GM18526 (cell line): ENCODE measurements around the gene PLCB4.

Experiments used
- POLR2A ChIP-seq: IDR thresholded peaks from 3 replicates; pipeline ENCODE4 v1.6.1; 2011; ENCODE audit not compliant: insufficient read length; ENCODE audit errors: extremely low read depth

Gene PLCB4

DNA sequence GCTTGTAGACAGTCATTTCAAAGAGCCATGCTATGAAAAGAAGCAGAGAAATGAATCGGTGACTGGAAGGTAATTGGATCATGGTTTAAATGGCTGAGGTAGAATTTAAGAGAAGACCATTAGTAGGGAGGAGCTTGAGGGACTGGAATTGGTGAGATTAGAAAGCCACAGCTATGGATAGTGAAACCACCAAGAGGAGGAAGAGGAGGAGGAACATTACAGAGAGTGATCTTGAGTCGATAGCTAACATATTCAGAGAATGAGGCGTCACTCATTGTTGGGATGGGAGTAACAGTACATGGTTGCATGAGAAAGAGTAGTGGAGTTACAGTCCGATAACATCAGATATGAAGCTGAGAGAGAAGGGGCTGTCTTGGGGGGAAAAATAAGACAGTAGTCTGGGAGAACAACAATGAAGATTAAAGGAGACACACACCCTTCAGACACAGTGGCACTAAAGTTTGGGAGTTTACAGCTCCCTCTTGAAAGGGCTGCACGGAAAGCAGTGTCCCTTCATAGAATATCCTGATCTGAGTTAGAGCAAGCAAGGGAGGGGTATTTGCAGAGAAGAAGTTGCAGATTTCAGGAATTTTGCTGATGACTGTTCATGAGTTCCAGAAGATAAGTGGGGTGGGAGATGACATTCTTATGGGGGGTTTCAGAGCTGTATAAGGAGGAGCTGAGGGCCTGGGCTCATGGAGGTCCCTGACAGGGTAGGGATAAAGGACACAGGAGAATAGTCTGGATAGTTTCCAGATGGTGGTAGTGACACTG, 430.4 kb downstream of the PLCB4 start:
- no peak for TF ChIP-seq POLR2A

DNA sequence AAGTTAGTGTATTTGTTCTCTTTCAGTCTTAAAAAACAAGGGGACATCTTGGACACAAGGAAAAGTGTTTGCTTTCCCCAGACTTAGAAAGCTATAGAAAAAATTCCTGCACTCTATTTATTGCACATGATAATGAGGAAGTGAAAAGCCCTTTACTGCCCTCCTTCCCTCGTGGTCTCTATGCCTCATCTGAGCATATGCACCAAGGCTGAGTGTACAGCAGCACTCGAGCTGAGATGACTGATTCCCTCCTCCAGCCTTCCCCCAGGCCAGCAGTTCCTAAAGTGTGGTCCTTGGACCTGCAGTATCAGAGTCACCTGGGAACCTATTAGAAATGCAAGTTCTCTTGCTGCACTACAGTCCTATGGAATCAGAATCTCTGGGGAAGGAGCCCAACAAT, 431.2 kb downstream of the PLCB4 start:
- TF ChIP-seq POLR2A = no peak

DNA sequence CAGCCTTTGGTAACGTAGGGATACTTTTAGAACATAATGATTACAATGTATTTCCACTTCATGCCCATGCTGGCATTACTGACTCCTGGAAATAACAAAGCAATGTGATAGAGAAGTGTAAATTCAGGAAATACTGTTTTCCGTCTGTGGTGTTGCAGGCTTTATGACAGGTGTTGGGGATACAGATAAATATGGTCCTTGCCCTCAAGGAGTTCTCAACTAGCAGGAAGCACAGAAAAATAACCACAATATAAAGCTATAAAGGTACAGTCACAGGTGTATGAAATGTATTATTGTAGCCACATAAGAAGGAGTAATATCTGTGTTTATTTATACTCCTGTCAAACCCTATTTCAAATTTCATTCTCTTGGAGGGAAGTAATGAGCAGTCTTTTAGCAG, 432.6 kb downstream of the PLCB4 start:
- TF ChIP-seq POLR2A = no peak

DNA sequence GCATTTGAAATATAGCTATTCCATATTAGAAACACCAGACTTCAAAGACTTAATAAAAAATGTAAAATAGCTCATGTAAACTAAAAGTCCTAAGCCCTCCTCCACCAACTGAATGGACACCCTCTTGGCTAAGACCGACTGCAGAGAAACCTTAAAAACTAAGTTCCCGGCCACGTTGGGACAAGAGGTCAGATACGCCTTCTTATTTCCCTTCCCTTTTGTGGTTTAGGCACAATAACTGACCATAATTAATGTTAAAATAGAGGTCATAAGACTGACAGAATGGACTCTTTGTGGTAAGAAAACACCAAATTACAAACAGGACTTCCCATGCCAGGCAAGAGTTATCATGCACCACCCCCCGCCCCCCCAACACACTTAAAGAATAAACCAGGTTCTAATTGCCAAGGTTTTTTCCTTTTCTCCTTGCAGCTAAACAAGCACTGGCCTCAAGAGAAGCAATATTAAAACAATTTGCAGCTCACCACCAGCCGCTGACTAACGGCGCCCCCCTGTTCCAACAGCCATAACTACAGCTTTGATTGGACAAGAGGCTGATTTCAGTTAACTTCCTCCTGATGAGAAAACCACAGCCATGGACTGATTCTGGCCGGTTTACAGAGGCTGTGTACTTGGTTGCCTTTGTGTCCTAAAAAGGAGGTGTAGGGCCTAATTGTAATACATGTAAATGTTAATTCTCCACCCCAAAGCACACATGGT, 434.8 kb downstream of the PLCB4 start:
- no peak for TF ChIP-seq POLR2A

DNA sequence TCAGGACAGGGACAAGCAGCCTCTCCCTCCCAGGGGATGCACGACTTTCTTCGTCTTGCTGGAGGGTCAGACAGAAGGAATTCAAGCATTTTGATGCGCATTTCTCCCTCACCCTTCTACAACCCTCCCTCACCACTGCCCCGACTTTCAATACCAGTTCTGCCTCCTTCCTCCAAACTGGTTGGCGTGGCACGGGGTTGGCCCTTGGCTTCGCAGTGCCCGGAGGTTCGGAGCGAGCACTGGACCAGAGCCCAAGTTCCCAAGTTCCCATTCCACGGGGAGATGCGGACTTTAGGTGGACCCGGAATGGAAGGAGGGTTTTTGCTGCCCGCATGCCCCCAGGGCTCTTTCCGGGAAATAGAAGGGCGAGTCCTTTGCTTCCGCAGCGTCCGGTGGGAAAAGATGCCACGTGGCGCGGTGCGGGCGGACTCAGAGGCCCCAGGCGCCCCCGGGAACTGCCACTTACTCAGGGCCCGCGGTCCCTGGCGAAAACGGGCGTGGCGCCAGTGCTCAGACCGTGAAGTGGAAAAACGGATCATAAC, 437.5 kb downstream of the PLCB4 start:
- no peak for TF ChIP-seq POLR2A

DNA sequence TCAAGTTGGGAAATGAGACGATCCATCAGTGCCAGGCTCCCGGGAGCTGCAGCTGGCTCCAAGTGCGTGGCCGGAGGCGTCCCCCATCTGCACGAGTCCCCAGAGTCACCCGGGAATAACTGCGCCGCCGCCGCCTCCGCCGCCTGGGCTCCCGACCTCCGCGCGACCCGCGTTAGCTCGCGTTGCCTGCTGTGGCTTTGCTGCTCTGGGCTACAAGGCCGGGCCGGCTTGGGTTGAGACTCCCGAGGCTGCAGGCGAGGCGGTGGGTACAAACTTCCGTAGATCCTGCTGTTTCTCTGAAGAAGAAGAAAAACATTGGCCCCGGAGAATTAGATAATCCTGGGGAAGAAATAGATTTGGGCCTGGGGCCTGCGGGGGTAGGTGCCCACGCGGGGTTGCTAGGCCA, 438.1 kb downstream of the PLCB4 start:
- TF ChIP-seq POLR2A = no peak

DNA sequence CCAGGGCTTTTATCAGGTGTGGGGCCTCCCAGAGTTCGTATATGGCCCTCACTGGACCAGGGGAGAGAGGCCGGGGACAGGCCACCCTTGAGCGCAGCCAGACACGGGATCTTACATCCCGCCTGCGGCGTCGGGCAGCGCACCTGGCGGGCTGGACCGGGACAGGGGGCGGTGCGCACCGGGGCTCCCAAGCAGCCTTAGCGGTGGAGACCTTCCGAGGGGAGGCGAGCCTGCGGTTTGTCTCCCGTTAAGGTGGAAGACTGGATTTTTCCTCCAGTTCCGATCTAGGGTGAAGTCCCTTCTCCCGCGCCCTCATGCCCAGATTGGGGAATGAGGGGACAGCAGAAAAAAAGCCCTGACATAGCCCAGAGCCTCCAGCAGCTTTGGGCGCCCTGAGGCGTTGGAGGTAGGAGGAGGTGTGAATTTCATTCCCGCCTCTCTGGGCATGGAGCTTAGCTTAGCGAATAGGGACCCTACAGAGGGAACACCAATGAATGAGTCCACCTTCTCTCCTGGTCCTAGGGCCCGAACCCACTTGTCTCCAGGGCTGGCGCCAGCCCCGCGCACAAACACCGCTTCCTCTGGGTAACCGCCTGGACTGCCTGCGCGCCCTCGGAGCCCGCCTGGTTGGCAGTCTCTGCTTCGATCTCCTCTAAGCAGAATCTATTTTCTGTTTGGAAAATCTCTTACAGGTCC, 438.8 kb downstream of the PLCB4 start:
- TF ChIP-seq POLR2A = no peak

DNA sequence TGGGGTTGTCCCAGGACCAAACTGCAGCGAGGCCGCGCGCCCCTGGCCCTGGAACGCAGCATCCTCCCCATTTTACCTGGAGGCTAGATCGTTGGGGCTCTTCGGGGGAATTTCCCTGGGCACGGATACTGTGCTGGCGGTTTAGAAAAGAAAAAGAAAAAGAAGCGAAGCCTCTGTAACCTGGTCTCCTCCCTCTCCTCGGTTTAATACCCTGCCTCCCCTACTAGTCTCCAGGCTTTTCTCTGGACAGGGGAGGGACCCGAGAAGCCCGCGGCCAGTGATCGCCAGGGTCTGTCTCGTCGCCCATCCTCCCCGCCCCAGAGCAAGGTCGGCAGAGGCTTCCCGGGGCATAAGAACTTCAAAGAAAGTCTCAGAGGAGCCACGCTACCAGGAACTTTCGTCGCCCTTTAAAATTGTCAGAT, 439.4 kb downstream of the PLCB4 start:
- no peak for TF ChIP-seq POLR2A

DNA sequence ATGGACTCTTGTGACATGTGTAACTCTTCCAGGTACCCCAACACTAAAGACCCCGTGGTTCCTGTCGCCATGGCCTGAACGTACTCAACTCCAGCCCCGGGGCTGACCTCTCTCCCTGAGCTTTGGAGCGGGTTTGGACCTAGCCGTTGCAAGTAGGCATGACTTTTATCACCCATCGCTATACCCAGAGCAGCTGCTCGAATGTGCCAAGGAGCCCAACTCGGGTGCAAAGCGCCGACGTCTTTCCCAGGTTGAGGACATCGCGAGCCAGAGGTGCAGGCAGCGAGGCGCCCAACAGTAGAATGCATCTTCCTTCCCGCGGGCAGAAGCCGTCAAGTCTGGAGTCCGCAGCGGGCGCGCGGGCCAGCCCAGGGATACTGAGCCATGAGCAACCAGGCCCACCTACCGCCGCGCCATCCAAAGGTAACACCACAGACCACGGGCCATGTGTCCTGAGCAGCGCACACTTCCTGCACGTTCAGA, 439.9 kb downstream of the PLCB4 start:
- no peak for TF ChIP-seq POLR2A

DNA sequence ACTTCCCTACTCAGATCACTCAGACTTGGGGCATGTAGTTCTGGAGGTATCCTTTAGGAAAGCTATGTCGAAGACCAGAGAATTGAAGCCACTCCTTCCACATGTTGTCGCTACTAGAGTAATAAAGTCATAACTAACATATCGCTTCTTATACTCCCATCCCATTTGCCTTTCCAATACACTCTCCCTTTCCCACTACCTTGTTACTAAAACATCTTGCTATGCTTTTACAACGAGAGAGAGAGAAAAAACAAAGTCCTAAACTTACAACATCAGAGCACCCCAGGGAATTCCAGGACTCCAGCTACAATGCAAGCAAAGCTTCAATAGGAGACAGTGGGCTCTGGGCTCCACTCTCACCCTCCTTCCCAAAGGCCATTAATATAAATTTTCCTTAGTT, 440.4 kb downstream of the PLCB4 start:
- no peak for TF ChIP-seq POLR2A

DNA sequence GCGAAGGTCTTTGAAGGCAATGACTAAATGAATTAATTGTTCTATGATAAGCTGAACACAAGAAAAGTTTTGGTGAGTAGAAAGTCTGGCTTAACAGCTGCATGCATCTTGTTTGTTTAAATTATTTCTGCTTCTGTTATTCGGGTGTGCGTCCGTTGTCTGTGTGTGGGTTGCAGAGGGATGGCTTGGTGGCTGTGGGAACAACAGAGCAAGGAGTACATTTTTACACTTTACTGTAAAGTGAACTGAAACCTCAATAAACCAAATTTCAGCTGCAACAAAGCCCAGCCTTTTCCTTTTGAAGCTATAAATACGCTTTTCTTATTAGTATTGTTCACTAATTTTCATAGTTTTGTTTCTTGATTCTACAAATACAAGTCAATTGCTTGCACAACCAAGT, 442.0 kb downstream of the PLCB4 start:
- TF ChIP-seq POLR2A = no peak

DNA sequence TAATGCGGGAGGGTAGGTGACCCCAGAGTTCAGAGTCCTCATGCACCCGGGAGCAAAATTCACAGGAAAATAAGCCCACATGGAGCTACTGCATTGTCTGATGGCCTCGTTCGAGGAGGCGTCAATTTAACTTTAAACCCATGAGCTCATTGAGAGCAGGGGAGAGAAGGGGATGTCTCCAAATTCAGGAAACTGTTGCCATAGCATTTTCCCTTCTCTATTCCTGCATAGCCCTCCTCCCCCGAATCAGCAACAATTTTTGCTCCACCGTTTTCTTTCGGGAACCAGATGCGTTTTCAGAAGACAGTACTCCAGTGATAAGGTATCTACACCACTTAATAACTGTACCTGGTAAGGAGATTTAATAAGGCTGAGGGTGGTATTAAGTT, 445.2 kb downstream of the PLCB4 start:
- TF ChIP-seq POLR2A = no peak

DNA sequence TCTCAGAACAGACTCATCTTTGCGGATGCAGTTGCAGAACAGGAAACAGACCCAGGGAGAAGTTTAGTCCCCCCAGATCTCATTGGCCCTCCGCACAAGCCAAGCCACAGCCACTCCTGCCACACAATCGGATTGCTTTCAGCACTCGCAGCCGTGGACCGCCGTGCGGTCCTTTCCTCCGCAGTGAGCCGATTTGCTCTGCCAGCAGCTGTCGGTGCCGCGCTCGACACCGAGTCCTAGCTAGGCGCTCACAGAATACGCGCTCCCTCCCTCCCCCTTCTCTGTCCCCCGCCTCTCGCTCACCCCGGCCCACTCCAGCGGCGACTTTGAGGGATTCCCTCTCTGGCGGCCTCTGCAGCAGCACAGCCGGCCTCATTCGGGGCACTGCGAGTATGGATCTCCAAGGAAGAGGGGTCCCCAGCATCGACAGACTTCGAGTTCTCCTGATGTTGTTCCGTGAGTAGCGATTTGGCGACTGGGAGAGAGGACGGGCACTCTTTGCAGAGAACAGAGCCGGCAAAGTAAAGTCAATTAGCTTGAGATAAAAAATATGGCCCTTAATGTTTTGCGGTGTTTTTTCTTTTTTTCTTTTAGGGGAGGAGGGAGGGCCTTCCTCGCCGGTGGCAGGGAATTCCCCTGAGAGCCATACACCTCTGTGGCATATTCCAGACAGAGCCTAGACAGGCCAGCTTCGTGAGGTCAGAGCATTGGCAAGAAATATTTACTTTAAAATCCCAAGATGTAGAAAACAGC, 445.8 kb downstream of the PLCB4 start, which contains the start of gene LAMP5:
LAMP5 (plus strand) TSS at position 130 of the 753 bp plus-strand sequence; CDS start at position 393, 263 bp downstream.
- TF ChIP-seq POLR2A = no peak

DNA sequence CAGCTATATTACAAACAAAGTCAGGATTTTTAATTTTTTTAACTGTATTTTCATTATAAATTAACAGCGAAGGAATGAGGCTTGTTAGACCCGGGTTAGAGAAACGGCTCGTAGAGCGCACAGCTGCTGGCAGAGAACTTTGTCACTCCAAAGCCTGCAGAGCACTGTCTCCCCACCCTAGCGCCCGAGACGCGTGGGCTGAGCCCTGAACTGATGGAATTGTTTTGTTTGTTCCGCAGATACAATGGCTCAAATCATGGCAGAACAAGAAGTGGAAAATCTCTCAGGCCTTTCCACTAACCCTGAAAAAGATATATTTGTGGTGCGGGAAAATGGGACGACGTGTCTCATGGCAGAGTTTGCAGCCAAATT, 446.3 kb downstream of the PLCB4 start:
- no peak for TF ChIP-seq POLR2A

DNA sequence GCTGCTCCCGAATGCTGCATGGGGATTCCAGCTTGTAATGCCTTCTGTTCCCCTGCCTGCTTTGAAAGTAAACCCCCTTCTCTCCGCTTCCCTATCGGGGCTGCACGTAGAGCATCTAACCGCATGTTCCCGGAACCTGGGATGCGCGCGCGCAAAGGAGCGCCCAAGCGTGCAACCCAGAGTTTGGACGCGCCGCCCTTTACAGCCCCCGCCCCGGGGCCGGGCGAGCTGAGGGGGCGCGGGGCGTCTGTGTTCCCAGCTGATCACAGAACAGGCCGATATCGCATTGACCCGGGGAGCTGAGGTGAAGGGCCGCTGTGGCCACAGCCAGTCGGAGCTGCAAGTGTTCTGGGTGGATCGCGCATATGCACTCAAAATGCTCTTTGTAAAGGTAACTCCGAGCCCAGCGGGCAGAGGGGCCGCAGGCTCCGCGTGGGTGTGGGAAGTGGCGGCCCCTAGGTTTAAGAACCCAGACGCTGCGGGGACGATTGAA, 446.9 kb downstream of the PLCB4 start:
- TF ChIP-seq POLR2A = no peak
